ENCODE data around the gene RFTN1.

The RFTN1 gene

DNA sequence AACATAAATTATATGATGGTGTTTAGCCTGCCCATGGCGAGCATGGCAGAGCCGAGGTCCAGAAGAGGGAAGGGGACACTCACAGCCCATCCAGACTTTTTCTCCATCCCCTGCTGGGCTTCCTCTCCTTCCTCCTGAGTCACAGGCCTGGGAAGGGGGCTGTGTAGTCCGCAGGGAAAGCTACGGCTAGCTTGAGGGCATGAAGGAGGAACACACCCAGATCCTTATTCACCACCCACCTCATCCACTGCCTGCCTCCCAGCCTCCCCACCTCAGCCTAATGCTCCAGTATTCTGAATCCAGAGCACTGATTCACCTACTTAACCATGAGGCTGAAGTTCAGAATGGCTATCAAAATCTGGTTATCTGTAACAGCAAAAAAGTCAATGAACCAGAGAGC, 150.7 kb downstream of the RFTN1 start:
- ChIA-PET CTCF (no interaction called here), POLR2A (no interaction called here)
- DNase-seq (ENCODE audit: extremely low spot score) = no peak
- TF ChIP-seq FOXA1 (IDR thresholded peaks at IDR 0.05) (no peak), NFRKB (IDR thresholded peaks at IDR 0.05) (no peak), LEF1 (IDR thresholded peaks at IDR 0.05; ENCODE audit: borderline replicate concordance) (no peak), L3MBTL2 (conservative IDR thresholded peaks at IDR 0.05) (no peak), ZNF384 (IDR thresholded peaks at IDR 0.05) (no peak), CTBP1 (IDR thresholded peaks at IDR 0.05; ENCODE audit: borderline replicate concordance) (no peak), SP1 (IDR thresholded peaks at IDR 0.05) (no peak), BHLHE40 (IDR thresholded peaks at IDR 0.05; ENCODE audit: borderline replicate concordance) (no peak), FOXK2 (IDR thresholded peaks at IDR 0.05) (no peak)
- TF ChIP-seq, protein P1, sequence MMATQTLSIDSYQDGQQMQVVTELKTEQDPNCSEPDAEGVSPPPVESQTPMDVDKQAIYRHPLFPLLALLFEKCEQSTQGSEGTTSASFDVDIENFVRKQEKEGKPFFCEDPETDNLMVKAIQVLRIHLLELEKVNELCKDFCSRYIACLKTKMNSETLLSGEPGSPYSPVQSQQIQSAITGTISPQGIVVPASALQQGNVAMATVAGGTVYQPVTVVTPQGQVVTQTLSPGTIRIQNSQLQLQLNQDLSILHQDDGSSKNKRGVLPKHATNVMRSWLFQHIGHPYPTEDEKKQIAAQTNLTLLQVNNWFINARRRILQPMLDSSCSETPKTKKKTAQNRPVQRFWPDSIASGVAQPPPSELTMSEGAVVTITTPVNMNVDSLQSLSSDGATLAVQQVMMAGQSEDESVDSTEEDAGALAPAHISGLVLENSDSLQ (IDR thresholded peaks at IDR 0.05) = no peak

DNA sequence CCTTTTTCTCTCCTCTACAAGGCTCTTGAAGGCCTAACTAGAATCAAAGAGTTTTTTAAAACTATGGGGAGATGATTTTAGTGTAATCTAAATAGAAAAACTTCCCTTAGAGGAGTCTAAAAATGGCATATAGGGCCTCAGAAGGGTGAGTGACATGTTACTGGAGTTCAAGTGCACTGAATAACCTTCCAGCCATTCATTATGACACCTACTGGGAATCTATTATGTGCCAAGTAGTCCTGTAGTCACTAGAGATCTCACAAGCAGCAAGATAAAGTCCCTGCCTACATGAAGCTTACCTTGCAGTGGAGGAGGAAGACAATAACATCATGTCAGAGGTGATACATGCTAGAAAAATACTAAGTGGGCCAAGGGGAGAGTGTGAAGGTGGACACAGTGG, 152.4 kb downstream of the RFTN1 start:
- ChIA-PET POLR2A (no interaction called here), CTCF (no interaction called here)
- DNase-seq (ENCODE audit: extremely low spot score) = no peak
- TF ChIP-seq BHLHE40 (IDR thresholded peaks at IDR 0.05; ENCODE audit: borderline replicate concordance) = no peak
- TF ChIP-seq FOXM1 (IDR thresholded peaks at IDR 0.05; ENCODE audit: borderline replicate concordance) = no peak
- no peak for TF ChIP-seq HDGF (IDR thresholded peaks at IDR 0.05; ENCODE audit: borderline replicate concordance)
- no peak for TF ChIP-seq LEF1 (IDR thresholded peaks at IDR 0.05; ENCODE audit: borderline replicate concordance)
- no peak for TF ChIP-seq ELF4 (IDR thresholded peaks at IDR 0.05)
- no peak for TF ChIP-seq TARDBP (IDR thresholded peaks at IDR 0.05)
- TF ChIP-seq, protein P1 (IDR thresholded peaks at IDR 0.05) = no peak
- no peak for TF ChIP-seq FOXA1 (IDR thresholded peaks at IDR 0.05)
- no peak for TF ChIP-seq FOXK2 (IDR thresholded peaks at IDR 0.05)
- TF ChIP-seq SUZ12 (IDR thresholded peaks at IDR 0.05) = no peak
- no peak for TF ChIP-seq CTBP1 (IDR thresholded peaks at IDR 0.05; ENCODE audit: borderline replicate concordance)
- no peak for TF ChIP-seq ARNT (IDR thresholded peaks at IDR 0.05)

DNA sequence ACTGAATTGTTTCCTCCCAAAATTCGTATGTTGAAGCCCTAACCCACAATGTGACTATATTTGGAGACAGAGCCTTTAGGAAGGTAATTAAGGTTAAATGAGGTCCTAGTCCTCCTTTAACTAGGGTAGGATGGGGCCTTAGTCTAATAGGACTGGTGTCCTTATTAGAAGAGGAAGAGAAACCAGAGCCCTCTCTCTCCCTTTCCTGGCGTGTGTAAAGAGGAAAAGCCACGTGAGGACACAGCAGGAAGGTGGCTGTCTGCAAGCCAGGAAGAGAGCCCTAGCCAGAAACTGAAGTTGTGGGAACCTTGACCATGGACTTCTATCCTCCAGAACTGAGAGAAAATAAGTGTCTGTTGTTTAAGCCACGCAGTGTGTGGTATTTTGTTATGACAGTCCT, 154.2 kb downstream of the RFTN1 start:
- TF ChIP-seq FOXK2 (IDR thresholded peaks at IDR 0.05) (no peak), FOXM1 (IDR thresholded peaks at IDR 0.05; ENCODE audit: borderline replicate concordance) (no peak), ARNT (IDR thresholded peaks at IDR 0.05) (no peak), TARDBP (IDR thresholded peaks at IDR 0.05) (no peak), NFRKB (IDR thresholded peaks at IDR 0.05) (no peak), BHLHE40 (IDR thresholded peaks at IDR 0.05; ENCODE audit: borderline replicate concordance) (no peak), ELF4 (IDR thresholded peaks at IDR 0.05) (no peak), FOXA1 (IDR thresholded peaks at IDR 0.05) (no peak), CTBP1 (IDR thresholded peaks at IDR 0.05; ENCODE audit: borderline replicate concordance) (no peak), L3MBTL2 (conservative IDR thresholded peaks at IDR 0.05) (no peak), SP1 (IDR thresholded peaks at IDR 0.05) (no peak)
- ChIA-PET CTCF (no interaction called here), POLR2A (no interaction called here)
- no peak for DNase-seq (ENCODE audit: extremely low spot score)

DNA sequence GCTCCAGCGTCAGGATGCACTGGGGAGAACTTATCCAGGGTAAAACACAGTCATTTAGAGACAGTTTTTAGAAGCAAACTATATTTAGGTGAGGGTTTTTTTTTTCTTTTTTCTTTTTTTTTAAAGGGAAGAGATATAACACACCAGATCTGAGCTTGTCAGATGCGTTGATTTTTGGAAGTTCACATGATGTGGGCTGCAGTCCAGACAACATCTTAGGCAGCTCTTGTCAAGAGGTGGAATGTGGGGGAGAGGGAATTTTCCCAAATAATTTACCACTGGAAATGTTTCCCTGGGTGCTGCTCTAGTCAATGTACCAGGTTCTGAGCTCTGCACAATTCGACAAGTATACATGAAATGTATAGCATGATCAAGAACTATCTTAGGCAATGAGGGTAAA, 155.2 kb downstream of the RFTN1 start:
- no peak for DNase-seq (ENCODE audit: extremely low spot score)
- TF ChIP-seq BHLHE40 (IDR thresholded peaks at IDR 0.05; ENCODE audit: borderline replicate concordance) = no peak
- no peak for TF ChIP-seq FOXA1 (IDR thresholded peaks at IDR 0.05)
- no peak for TF ChIP-seq TARDBP (IDR thresholded peaks at IDR 0.05)
- TF ChIP-seq FOXM1 (IDR thresholded peaks at IDR 0.05; ENCODE audit: borderline replicate concordance) = no peak
- no peak for TF ChIP-seq L3MBTL2 (conservative IDR thresholded peaks at IDR 0.05)
- CTCF ChIA-PET = no interaction called here
- POLR2A ChIA-PET = no interaction called here

- DNase-seq (ENCODE audit: extremely low spot score) = no peak
- CTCF ChIA-PET = no interaction called here
- POLR2A ChIA-PET = no interaction called here
- TF ChIP-seq HDGF (IDR thresholded peaks at IDR 0.05; ENCODE audit: borderline replicate concordance) (no peak), SUZ12 (IDR thresholded peaks at IDR 0.05) (no peak), TARDBP (IDR thresholded peaks at IDR 0.05) (no peak), FOXM1 (IDR thresholded peaks at IDR 0.05; ENCODE audit: borderline replicate concordance) (no peak), ARNT (IDR thresholded peaks at IDR 0.05) (no peak), SP1 (IDR thresholded peaks at IDR 0.05) (no peak), FOXK2 (IDR thresholded peaks at IDR 0.05) (no peak), ZNF384 (IDR thresholded peaks at IDR 0.05) (no peak), BHLHE40 (IDR thresholded peaks at IDR 0.05; ENCODE audit: borderline replicate concordance) (no peak), ELF4 (IDR thresholded peaks at IDR 0.05) (no peak), NFRKB (IDR thresholded peaks at IDR 0.05) (no peak), LEF1 (IDR thresholded peaks at IDR 0.05; ENCODE audit: borderline replicate concordance) (no peak), FOXA1 (IDR thresholded peaks at IDR 0.05) (no peak), L3MBTL2 (conservative IDR thresholded peaks at IDR 0.05) (no peak), CTBP1 (IDR thresholded peaks at IDR 0.05; ENCODE audit: borderline replicate concordance) (no peak)
- TF ChIP-seq, protein P1 (IDR thresholded peaks at IDR 0.05) = no peak
Measured at GRCh38 chr3:16357186-16358121, 156.0 kb downstream of the RFTN1 start.

- CTCF ChIA-PET = no interaction called here
- no peak for TF ChIP-seq NFRKB (IDR thresholded peaks at IDR 0.05)
- no peak for TF ChIP-seq BHLHE40 (IDR thresholded peaks at IDR 0.05; ENCODE audit: borderline replicate concordance)
- no peak for TF ChIP-seq TARDBP (IDR thresholded peaks at IDR 0.05)
- no peak for TF ChIP-seq CTBP1 (IDR thresholded peaks at IDR 0.05; ENCODE audit: borderline replicate concordance)
- TF ChIP-seq HDGF (IDR thresholded peaks at IDR 0.05; ENCODE audit: borderline replicate concordance) = no peak
- no peak for TF ChIP-seq SP1 (IDR thresholded peaks at IDR 0.05)
- TF ChIP-seq LEF1 (IDR thresholded peaks at IDR 0.05; ENCODE audit: borderline replicate concordance) = no peak
- no peak for TF ChIP-seq L3MBTL2 (conservative IDR thresholded peaks at IDR 0.05)
- no peak for TF ChIP-seq SUZ12 (IDR thresholded peaks at IDR 0.05)
- TF ChIP-seq FOXK2 (IDR thresholded peaks at IDR 0.05) = no peak
- TF ChIP-seq FOXA1 (IDR thresholded peaks at IDR 0.05) = no peak
- TF ChIP-seq, protein P1 (IDR thresholded peaks at IDR 0.05) = no peak
- POLR2A ChIA-PET = no interaction called here
- no peak for DNase-seq (ENCODE audit: extremely low spot score)
Measured at GRCh38 chr3:16355828-16356227, 157.7 kb downstream of the RFTN1 start.

Measured in HEK293T (cell line).